HCT116 (cell line): ENCODE results near the gene GSKIP.

ENCODE experiments used
- CEBPB ChIP-seq: IDR thresholded peaks from 2 replicates; pipeline ENCODE4 v1.6.1; 2012; ENCODE audit warnings: low read depth
- POLR2A ChIP-seq: IDR thresholded peaks from 2 replicates; pipeline ENCODE4 v1.7.0; 2011; ENCODE audit warnings: borderline replicate concordance; ENCODE audit not compliant: insufficient read depth, insufficient read length; ENCODE audit errors: extremely low read depth

- TF ChIP-seq CEBPB, result no peak
- TF ChIP-seq POLR2A, result no peak
Measured at GRCh38 chr14:96341323-96341722, 22.0 kb upstream of the GSKIP start.
